T-helper 17 cell (primary cell): ENCODE measurements around the gene TTLL12. TPM values are rescaled to one million over a fixed set of nuclear protein-coding genes. Genes with fewer than 3 reads are reported as not detected.

Experiments
- ATAC-seq: fragments of 150-1000 bp; cut with Tn5 transposase; 2 replicates; pipeline ENCODE4 v1.10.0; 2021; ENCODE audit warnings: mild to moderate bottlenecking, moderate library complexity
- DNase-seq, 3 donors: peaks; one replicate each; pipeline versions ENCODE4 v3.0.0 to v3.0.0-alpha.2; 2020 to 2021
- H3K9me3 ChIP-seq: one replicate; pipeline ENCODE4 v1.7.0; 2013; ENCODE audit warnings: low read length, mild to moderate bottlenecking; ENCODE audit not compliant: control insufficient read depth, poor library complexity, severe bottlenecking
- H3K27ac Mint-ChIP-seq: one replicate; pipeline ENCODE4 v1.8.0; 2022; ENCODE audit warnings: mild to moderate bottlenecking, moderate library complexity, mixed read lengths
- H3K27me3 Mint-ChIP-seq: one replicate; pipeline ENCODE4 v1.8.0; 2022; ENCODE audit warnings: mixed read lengths
- H3K36me3 Mint-ChIP-seq: one replicate; pipeline ENCODE4 v1.8.0; 2022; ENCODE audit warnings: low read depth, mixed read lengths
- H3K4me1 Mint-ChIP-seq: one replicate; pipeline ENCODE4 v1.8.0; 2022; ENCODE audit warnings: mild to moderate bottlenecking, mixed read lengths
- H3K4me3 Mint-ChIP-seq: one replicate; pipeline ENCODE4 v1.8.0; 2022; ENCODE audit warnings: mild to moderate bottlenecking, moderate library complexity, mixed read lengths
- total RNA-seq, 4 donors: library from RNA in 2 of 4; stranded (reverse) in 2 of 4; gene quantifications; one replicate each; pipeline ENCODE4 v1.2.3 and lab custom pipeline; 2022 to 2026

Gene TTLL12
- total RNA-seq, 2 donors from 2014 or later = 12.8 to 17.8 TPM

DNA sequence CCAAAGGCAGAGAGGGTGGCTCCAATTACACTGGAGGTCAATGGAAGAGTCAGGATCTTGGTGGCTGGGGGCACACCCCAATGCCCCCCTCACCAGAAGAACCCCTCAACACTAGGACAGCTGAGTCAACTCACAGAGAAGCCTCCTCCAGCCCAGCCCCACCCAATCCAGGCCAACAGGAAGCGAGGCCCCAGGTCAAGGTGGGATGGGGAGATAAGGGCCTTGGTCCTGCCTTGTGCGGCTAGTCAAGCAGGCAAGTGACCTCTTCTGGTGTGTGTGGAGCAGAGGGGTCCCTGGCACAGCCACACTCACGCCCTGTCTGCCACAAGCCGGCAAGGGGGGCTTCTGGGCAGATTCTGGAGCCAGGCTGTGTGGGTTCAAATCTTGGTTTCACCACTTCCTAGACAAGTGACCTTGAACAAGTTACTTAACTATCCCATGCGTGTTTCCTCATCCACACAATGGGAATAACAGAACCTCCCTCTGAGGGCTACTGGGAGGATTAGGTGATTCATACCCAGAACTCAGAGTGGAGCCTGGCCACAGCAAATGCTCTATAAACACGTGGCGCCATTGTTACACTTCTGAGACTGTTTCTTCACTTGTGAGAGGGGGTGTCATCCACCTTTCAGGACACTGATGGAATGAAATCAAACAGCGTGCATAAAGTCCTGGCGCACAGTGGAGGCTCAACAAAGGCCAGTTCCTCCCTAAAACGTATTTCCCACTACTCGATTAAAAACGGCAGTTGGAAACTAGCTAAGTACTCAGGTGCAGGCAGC is 3.2 kb downstream of the TTLL12 start:
- no peak overlapping the region for H3K27ac Mint-ChIP-seq
- H3K4me1 Mint-ChIP-seq = peaks cover 11% of the 10 kb centered on the region
- DNase-seq = no peak

GRCh38 chr22:43182726-43183125 is 4.2 kb downstream of the TTLL12 start:
- no peak overlapping the region for H3K4me3 Mint-ChIP-seq
- no peaks in the 10 kb centered on the region for H3K9me3 ChIP-seq

More for the DNA sequence above, 3.2 kb downstream of the TTLL12 start:
- ATAC-seq = no peak
- no peaks in the 10 kb centered on the region for H3K9me3 ChIP-seq
- Mint-ChIP-seq H3K4me3 (peak overlapping the region; percentile 66), H3K27me3 (no peaks in the 10 kb centered on the region), H3K36me3 (peaks cover 2% of the 10 kb centered on the region)

GRCh38 chr22:43182118-43182517 is 4.8 kb downstream of the TTLL12 start:
- peak overlapping the region; percentile 37 for H3K27ac Mint-ChIP-seq
- ATAC-seq = no peak
- no peaks in the 10 kb centered on the region for H3K27me3 Mint-ChIP-seq
- no peaks in the 10 kb centered on the region for H3K9me3 ChIP-seq
- H3K36me3 Mint-ChIP-seq = peaks cover 2% of the 10 kb centered on the region
- peaks cover 11% of the 10 kb centered on the region for H3K4me1 Mint-ChIP-seq
- H3K4me3 Mint-ChIP-seq = no peak overlapping the region
- DNase-seq = no peak

More at GRCh38 chr22:43182726-43183125, 4.2 kb downstream of the TTLL12 start:
- ATAC-seq (no peak), DNase-seq (no peak)
- H3K27me3 Mint-ChIP-seq = no peaks in the 10 kb centered on the region
- H3K36me3 Mint-ChIP-seq = peaks cover 2% of the 10 kb centered on the region
- peaks cover 11% of the 10 kb centered on the region for H3K4me1 Mint-ChIP-seq
- peak overlapping the region; percentile 37 for H3K27ac Mint-ChIP-seq

- no peaks in the 10 kb centered on the region for H3K27me3 Mint-ChIP-seq
- no peaks in the 10 kb centered on the region for H3K9me3 ChIP-seq
- H3K4me1 Mint-ChIP-seq = peaks cover 11% of the 10 kb centered on the region
- peaks cover 2% of the 10 kb centered on the region for H3K36me3 Mint-ChIP-seq
- DNase-seq (no peak), ATAC-seq (no peak)
- no peak overlapping the region for H3K27ac Mint-ChIP-seq
- H3K4me3 Mint-ChIP-seq = no peak overlapping the region
Measured at GRCh38 chr22:43181321-43182076, 5.4 kb downstream of the TTLL12 start.

GRCh38 chr22:43180670-43181069 is 6.3 kb downstream of the TTLL12 start:
- Mint-ChIP-seq H3K27me3 (no peaks in the 10 kb centered on the region), H3K4me3 (no peak overlapping the region), H3K4me1 (peaks cover 11% of the 10 kb centered on the region), H3K36me3 (peaks cover 2% of the 10 kb centered on the region), H3K27ac (no peak overlapping the region)
- DNase-seq (no peak), ATAC-seq (no peak)
- no peaks in the 10 kb centered on the region for H3K9me3 ChIP-seq

- no peak overlapping the region for H3K27ac Mint-ChIP-seq
- no peak for ATAC-seq
- no peaks in the 10 kb centered on the region for H3K9me3 ChIP-seq
- no peak overlapping the region for H3K4me3 Mint-ChIP-seq
- peaks cover 5% of the 10 kb centered on the region for H3K4me1 Mint-ChIP-seq
- no peaks in the 10 kb centered on the region for H3K27me3 Mint-ChIP-seq
- peaks cover 2% of the 10 kb centered on the region for H3K36me3 Mint-ChIP-seq
- no peak for DNase-seq
Measured at GRCh38 chr22:43179911-43180195, 7.1 kb downstream of the TTLL12 start.

GRCh38 chr22:43179146-43179910 is 7.6 kb downstream of the TTLL12 start:
- H3K4me1 Mint-ChIP-seq = peaks cover 5% of the 10 kb centered on the region
- H3K27ac Mint-ChIP-seq = no peak overlapping the region
- DNase-seq (no peak), ATAC-seq (no peak)
- H3K9me3 ChIP-seq = no peaks in the 10 kb centered on the region
- H3K4me3 Mint-ChIP-seq = no peak overlapping the region
- peaks cover 2% of the 10 kb centered on the region for H3K36me3 Mint-ChIP-seq
- no peaks in the 10 kb centered on the region for H3K27me3 Mint-ChIP-seq

DNA sequence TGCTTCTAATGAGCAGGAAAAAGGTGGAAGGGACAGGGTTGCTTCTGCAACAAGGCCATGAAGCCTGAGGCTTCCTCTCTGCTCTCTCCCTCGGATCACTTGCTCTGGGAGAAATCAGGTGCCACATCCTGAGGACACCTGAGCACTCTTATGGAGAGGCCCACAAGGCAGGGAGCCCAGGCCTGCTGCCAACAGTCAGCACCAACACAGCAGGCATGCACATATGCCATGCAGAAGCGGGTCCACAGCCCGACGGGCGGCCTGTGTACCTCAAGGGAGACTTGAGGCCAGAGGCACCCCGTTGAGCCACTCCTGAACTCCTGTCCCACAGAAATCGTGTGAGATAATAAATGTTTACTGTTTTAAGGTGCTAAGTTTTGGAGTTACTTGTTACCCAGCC is 9.5 kb downstream of the TTLL12 start:
- ATAC-seq = no peak

DNA sequence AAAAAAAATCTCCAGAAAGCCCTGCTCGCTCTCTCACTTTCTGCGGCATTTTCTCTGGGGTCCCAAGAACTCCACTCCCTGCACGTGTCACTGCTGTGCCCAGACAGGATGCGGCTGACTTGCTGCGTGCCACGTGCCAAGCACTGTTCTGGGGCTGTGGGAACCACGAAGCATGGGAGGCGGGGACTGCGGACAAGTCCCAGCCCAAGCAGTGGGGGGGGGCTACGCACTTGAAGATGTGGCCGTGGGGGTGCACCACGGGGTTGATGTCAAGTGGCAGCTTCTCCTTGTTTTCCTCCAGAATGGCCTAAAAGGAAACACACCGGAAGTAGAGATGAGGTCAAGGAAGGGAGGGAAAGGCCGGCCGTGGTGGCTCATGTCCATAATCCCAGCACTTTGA is 10.8 kb downstream of the TTLL12 start:
- no peak for ATAC-seq
- Mint-ChIP-seq H3K27me3 (no peaks in the 10 kb centered on the region), H3K27ac (no peak overlapping the region), H3K4me1 (peaks cover 2% of the 10 kb centered on the region), H3K36me3 (no peaks in the 10 kb centered on the region), H3K4me3 (no peak overlapping the region)
- DNase-seq = no peak
- H3K9me3 ChIP-seq = no peaks in the 10 kb centered on the region

More for the DNA sequence above, 9.5 kb downstream of the TTLL12 start:
- Mint-ChIP-seq H3K4me1 (peaks cover 4% of the 10 kb centered on the region), H3K27me3 (no peaks in the 10 kb centered on the region), H3K4me3 (no peak overlapping the region), H3K27ac (no peak overlapping the region), H3K36me3 (peaks cover 2% of the 10 kb centered on the region)
- no peak for DNase-seq
- no peaks in the 10 kb centered on the region for H3K9me3 ChIP-seq

- ATAC-seq = no peak
- H3K27ac Mint-ChIP-seq = no peak overlapping the region
- no peaks in the 10 kb centered on the region for H3K36me3 Mint-ChIP-seq
- no peaks in the 10 kb centered on the region for H3K9me3 ChIP-seq
- H3K4me3 Mint-ChIP-seq = no peak overlapping the region
- no peaks in the 10 kb centered on the region for H3K27me3 Mint-ChIP-seq
- peaks cover 4% of the 10 kb centered on the region for H3K4me1 Mint-ChIP-seq
- no peak for DNase-seq
Measured at GRCh38 chr22:43174941-43175531, 11.9 kb downstream of the TTLL12 start.

- no peak for DNase-seq
- ATAC-seq = no peak
- H3K4me3 Mint-ChIP-seq = no peak overlapping the region
- no peaks in the 10 kb centered on the region for H3K36me3 Mint-ChIP-seq
- H3K9me3 ChIP-seq = no peaks in the 10 kb centered on the region
- no peaks in the 10 kb centered on the region for H3K27me3 Mint-ChIP-seq
- peaks cover 4% of the 10 kb centered on the region for H3K4me1 Mint-ChIP-seq
- H3K27ac Mint-ChIP-seq = no peak overlapping the region
Measured at GRCh38 chr22:43173976-43174720, 12.8 kb downstream of the TTLL12 start.

- Mint-ChIP-seq H3K27me3 (no peaks in the 10 kb centered on the region), H3K4me3 (no peak overlapping the region), H3K4me1 (peaks cover 9% of the 10 kb centered on the region), H3K36me3 (no peaks in the 10 kb centered on the region), H3K27ac (no peak overlapping the region)
- ATAC-seq (no peak), DNase-seq (no peak)
- H3K9me3 ChIP-seq = no peaks in the 10 kb centered on the region
Measured at GRCh38 chr22:43173566-43173965, 13.4 kb downstream of the TTLL12 start.
